Cardiac fibroblast (primary cell): ENCODE measurements around the gene HSPG2.
A peak's percentile ranks its signal among the peaks of the same experiment; 100 is the strongest.

ENCODE experiments used
- DNase-seq, 2 donors: peaks; one replicate each; pipeline versions ENCODE4 v3.0.0 to v3.0.0-alpha.2; 2010; ENCODE audit warnings: low read depth in 2 of 2
- H3K4me3 ChIP-seq, 2 donors: replicated peaks in 1 of 2; 1 replicate in 1 of 2; 2 replicates in 1 of 2; pipeline ENCODE4 v1.5.1; 2011; ENCODE audit warnings: low read depth in 2 of 2, low read length in 2 of 2, mild to moderate bottlenecking in 2 of 2, moderate library complexity in 1 of 2
- CTCF ChIP-seq: IDR thresholded peaks from one replicate; pipeline ENCODE4 v1.5.1; 2011; ENCODE audit warnings: low read depth, mild to moderate bottlenecking, low read length, inconsistent platforms

The HSPG2 gene

GRCh38 chr1:21942464-21942863 is 5.4 kb upstream of the HSPG2 start:
- no peak overlapping the region for H3K4me3 ChIP-seq
- no peak for TF ChIP-seq CTCF
- no peak for DNase-seq

GRCh38 chr1:21941370-21941769 is 4.3 kb upstream of the HSPG2 start:
- no peak overlapping the region for H3K4me3 ChIP-seq
- no peak for TF ChIP-seq CTCF
- DNase-seq, result no peak

- no peak overlapping the region for H3K4me3 ChIP-seq
- no peak for DNase-seq
- TF ChIP-seq CTCF, result no peak
Observed at GRCh38 chr1:21940492-21940891, 3.4 kb upstream of the HSPG2 start.

GRCh38 chr1:21939650-21940374 is 2.7 kb upstream of the HSPG2 start:
- H3K4me3 ChIP-seq, result no peak overlapping the region
- TF ChIP-seq CTCF, result peak; percentile 56
- DNase-seq, result peak; percentile 95 to 99

- H3K4me3 ChIP-seq, result no peak overlapping the region
- peak; percentile 50 to 69 for DNase-seq
- TF ChIP-seq CTCF, result no peak
Observed at GRCh38 chr1:21938732-21939538, 1.8 kb upstream of the HSPG2 start.

GRCh38 chr1:21937372-21938121 is 437 bp upstream of the HSPG2 start:
- H3K4me3 ChIP-seq, result peak overlapping the region in 1 of 2 donors; percentile 77
- peak; percentile 82 to 89 for DNase-seq
- no peak for TF ChIP-seq CTCF
